IPS-20b (cell line): ENCODE results near the gene METTL27.
"Not testable (repeated sequence)": the region's sequence is repeated elsewhere in the genome, so short reads cannot be mapped to it uniquely, and the experiment has no call there.

ENCODE experiments used
- H3K27ac ChIP-seq: one replicate; pipeline ENCODE4 v1.5.1; 2013; ENCODE audit warnings: low read length
- H3K27me3 ChIP-seq: 2 replicates; pipeline ENCODE4 v1.6.1; 2013; ENCODE audit warnings: mild to moderate bottlenecking, low read length, inconsistent platforms; ENCODE audit not compliant: insufficient read depth
- H3K36me3 ChIP-seq: 2 replicates; pipeline ENCODE4 v1.6.1; 2013; ENCODE audit warnings: low read depth, mild to moderate bottlenecking, inconsistent platforms, low read length, moderate library complexity; ENCODE audit not compliant: insufficient read depth
- H3K4me1 ChIP-seq: 2 replicates; pipeline ENCODE4 v1.6.1; 2013; ENCODE audit warnings: mild to moderate bottlenecking, control low read depth, inconsistent platforms, low read length, moderate library complexity; ENCODE audit not compliant: insufficient read depth
- H3K4me3 ChIP-seq: 2 replicates; pipeline ENCODE4 v1.5.1; 2013; ENCODE audit warnings: mild to moderate bottlenecking, low read length, inconsistent platforms
- H3K9ac ChIP-seq: 2 replicates; pipeline ENCODE4 v1.6.1; 2013; ENCODE audit warnings: low read depth, mild to moderate bottlenecking, inconsistent platforms, low read length, moderate library complexity
- H3K9me3 ChIP-seq: 2 replicates; pipeline ENCODE4 v1.6.1; 2013; ENCODE audit warnings: mild to moderate bottlenecking, low read depth, low read length, inconsistent platforms; ENCODE audit not compliant: insufficient read depth

The METTL27 gene

GRCh38 chr7:73864981-73865711 is 22.8 kb upstream of the METTL27 start:
- no peak overlapping the region for H3K27ac ChIP-seq
- no peaks in the 10 kb centered on the region for H3K9me3 ChIP-seq
- no peaks in the 10 kb centered on the region for H3K36me3 ChIP-seq
- no peak overlapping the region for H3K4me3 ChIP-seq
- no peak overlapping the region for H3K9ac ChIP-seq
- no peaks in the 10 kb centered on the region for H3K27me3 ChIP-seq
- peaks cover 4% of the 10 kb centered on the region; the same call in 1 of the 2 replicates for H3K4me1 ChIP-seq

- Histone ChIP-seq H3K4me3 (no peak overlapping the region), H3K9ac (no peak overlapping the region), H3K36me3 (no peaks in the 10 kb centered on the region), H3K27me3 (no peaks in the 10 kb centered on the region), H3K27ac (no peak overlapping the region), H3K4me1 (no peaks in the 10 kb centered on the region), H3K9me3 (no peaks in the 10 kb centered on the region)
Measured at GRCh38 chr7:73861305-73861704, 19.0 kb upstream of the METTL27 start.

- Histone ChIP-seq H3K4me3 (no peak within 1 kb of the TSS), H3K27me3 (no peaks in the 10 kb centered on the region), H3K36me3 (no peaks in the 10 kb centered on the region), H3K4me1 (no peaks in the 10 kb centered on the region), H3K27ac (no peak within 1 kb of the TSS), H3K9ac (no peak within 1 kb of the TSS), H3K9me3 (no peaks in the 10 kb centered on the region)
Measured at GRCh38 chr7:73860859-73861258, 18.5 kb upstream of the METTL27 start, which contains the start of gene TMEM270. Gene TMEM270 (plus strand): TSS chr7:73861159. CDS start chr7:73861195, 36 bp downstream.

- H3K27me3 ChIP-seq, result peaks cover 10% of the 10 kb centered on the region; the same call in 1 of the 2 replicates
- no peak overlapping the region for H3K9ac ChIP-seq
- H3K9me3 ChIP-seq, result no peaks in the 10 kb centered on the region
Measured at GRCh38 chr7:73858807-73859206, 16.5 kb upstream of the METTL27 start.

GRCh38 chr7:73856941-73857340 is 14.6 kb upstream of the METTL27 start:
- H3K27ac ChIP-seq, result no peak overlapping the region
- H3K4me3 ChIP-seq, result no peak overlapping the region
- no peaks in the 10 kb centered on the region for H3K9me3 ChIP-seq
- no peaks in the 10 kb centered on the region for H3K36me3 ChIP-seq
- no peaks in the 10 kb centered on the region for H3K4me1 ChIP-seq
- H3K27me3 ChIP-seq, result peaks cover 10% of the 10 kb centered on the region; the same call in 1 of the 2 replicates
- H3K9ac ChIP-seq, result no peak overlapping the region

More at GRCh38 chr7:73858807-73859206, 16.5 kb upstream of the METTL27 start:
- no peak overlapping the region for H3K27ac ChIP-seq
- H3K4me1 ChIP-seq, result no peaks in the 10 kb centered on the region
- no peaks in the 10 kb centered on the region for H3K36me3 ChIP-seq
- H3K4me3 ChIP-seq, result no peak overlapping the region

- Histone ChIP-seq H3K4me3 (no peak overlapping the region), H3K27me3 (peaks cover 10% of the 10 kb centered on the region; the same call in 1 of the 2 replicates), H3K9ac (no peak overlapping the region), H3K27ac (no peak overlapping the region), H3K36me3 (no peaks in the 10 kb centered on the region), H3K4me1 (no peaks in the 10 kb centered on the region; the same call in 1 of the 2 replicates), H3K9me3 (peaks cover 6% of the 10 kb centered on the region; the same call in 1 of the 2 replicates)
Measured at GRCh38 chr7:73852500-73852899, 10.2 kb upstream of the METTL27 start.

GRCh38 chr7:73851410-73852338 is 9.4 kb upstream of the METTL27 start:
- Histone ChIP-seq H3K9me3 (peaks cover 7% of the 10 kb centered on the region; the same call in 1 of the 2 replicates), H3K36me3 (no peaks in the 10 kb centered on the region), H3K9ac (no peak overlapping the region), H3K4me1 (no peaks in the 10 kb centered on the region; the same call in 1 of the 2 replicates), H3K27me3 (peaks cover 10% of the 10 kb centered on the region; the same call in 1 of the 2 replicates), H3K4me3 (no peak overlapping the region), H3K27ac (no peak overlapping the region)

GRCh38 chr7:73850781-73851207 is 8.5 kb upstream of the METTL27 start:
- Histone ChIP-seq H3K27me3 (peaks cover 10% of the 10 kb centered on the region; the same call in 1 of the 2 replicates), H3K4me1 (no peaks in the 10 kb centered on the region; the same call in 1 of the 2 replicates), H3K9ac (no peak overlapping the region), H3K9me3 (peaks cover 7% of the 10 kb centered on the region; the same call in 1 of the 2 replicates), H3K4me3 (no peak overlapping the region), H3K36me3 (no peaks in the 10 kb centered on the region), H3K27ac (no peak overlapping the region)

GRCh38 chr7:73847941-73848723 is 5.8 kb upstream of the METTL27 start:
- peaks cover 7% of the 10 kb centered on the region; the same call in 1 of the 2 replicates for H3K9me3 ChIP-seq
- no peaks in the 10 kb centered on the region for H3K27me3 ChIP-seq
- H3K27ac ChIP-seq, result no peak overlapping the region
- H3K4me3 ChIP-seq, result no peak overlapping the region
- H3K36me3 ChIP-seq, result no peaks in the 10 kb centered on the region
- H3K9ac ChIP-seq, result no peak overlapping the region
- no peaks in the 10 kb centered on the region; the same call in 1 of the 2 replicates for H3K4me1 ChIP-seq

- H3K4me1 ChIP-seq, H3K9ac ChIP-seq, H3K4me3 ChIP-seq, H3K36me3 ChIP-seq, H3K27ac ChIP-seq, H3K27me3 ChIP-seq, H3K9me3 ChIP-seq: not testable (repeated sequence)
Measured at GRCh38 chr7:73845701-73846195, 3.4 kb upstream of the METTL27 start.
